MM.1S (cell line): Measurements from ENCODE around the gene SLC25A29.

Source experiments
- DNase-seq: peaks from one replicate; pipeline ENCODE4 v3.0.0-alpha.2; 2015
- H2AFZ ChIP-seq: fragments of 300-600 bp; sonication (generic); 2 replicates; pipeline ENCODE4 v1.6.0; 2016; ENCODE audit warnings: antibody characterized with exemption, low read length
- H3F3A ChIP-seq: fragments of 300-600 bp; sonication (generic); 2 replicates; pipeline ENCODE4 v1.6.1; 2016; ENCODE audit warnings: mild to moderate bottlenecking, antibody characterized with exemption, low read length, moderate library complexity, mixed read lengths; ENCODE audit not compliant: insufficient read depth
- H3K27ac ChIP-seq: fragments of 300-600 bp; sonication (generic); 2 replicates; pipeline ENCODE4 v1.5.1; 2016; ENCODE audit warnings: mild to moderate bottlenecking, low read length
- H3K27me3 ChIP-seq: fragments of 300-600 bp; sonication (generic); replicated peaks from 2 replicates; pipeline ENCODE4 v1.6.0; 2016; ENCODE audit warnings: low read length; ENCODE audit not compliant: insufficient read depth
- H3K36me3 ChIP-seq: fragments of 300-600 bp; sonication (generic); replicated peaks from 2 replicates; pipeline ENCODE4 v1.6.1; 2016; ENCODE audit warnings: mild to moderate bottlenecking, low read length, mixed read lengths; ENCODE audit not compliant: insufficient read depth
- H3K4me1 ChIP-seq: fragments of 300-600 bp; sonication (generic); 2 replicates; pipeline ENCODE4 v1.6.1; 2016; ENCODE audit warnings: low read length, mixed read lengths
- H3K4me2 ChIP-seq: fragments of 300-600 bp; sonication (generic); 2 replicates; pipeline ENCODE4 v1.6.0; 2016; ENCODE audit warnings: low read depth, low read length
- H3K4me3 ChIP-seq: fragments of 300-600 bp; sonication (generic); 2 replicates; pipeline ENCODE4 v1.5.1; 2016; ENCODE audit warnings: low read length, mixed read lengths
- H3K79me2 ChIP-seq: fragments of 300-600 bp; sonication (generic); 2 replicates; pipeline ENCODE4 v1.6.1; 2016; ENCODE audit warnings: mixed run types, low read length, mixed read lengths
- H3K9ac ChIP-seq: fragments of 300-600 bp; sonication (generic); 2 replicates; pipeline ENCODE4 v1.6.1; 2016; ENCODE audit warnings: low read length, mixed read lengths
- H3K9me2 ChIP-seq: fragments of 300-600 bp; sonication (generic); replicated peaks from 2 replicates; pipeline ENCODE4 v1.6.1; 2016; ENCODE audit warnings: mild to moderate bottlenecking, low read length, mixed read lengths; ENCODE audit not compliant: insufficient read depth
- H3K9me3 ChIP-seq: fragments of 300-600 bp; sonication (generic); replicated peaks from 2 replicates; pipeline ENCODE4 v1.6.1; 2016; ENCODE audit warnings: mild to moderate bottlenecking, low read length, mixed read lengths; ENCODE audit not compliant: insufficient read depth
- H4K20me1 ChIP-seq: fragments of 300-600 bp; sonication (generic); 2 replicates; pipeline ENCODE4 v1.6.1; 2016; ENCODE audit warnings: mild to moderate bottlenecking, low read length, moderate library complexity, mixed read lengths; ENCODE audit not compliant: insufficient read depth
- CTCF ChIP-seq: fragments of 300-600 bp; sonication (generic); IDR thresholded peaks from 2 replicates; pipeline ENCODE4 v1.5.1; 2016; ENCODE audit warnings: antibody characterized with exemption, low read length, mixed read lengths
- EZH2 ChIP-seq: fragments of 300-600 bp; sonication (generic); optimal IDR thresholded peaks from 2 replicates; pipeline ENCODE3; 2017; ENCODE audit warnings: low read depth, mild to moderate bottlenecking, antibody characterized with exemption, low read length, mixed read lengths
- EZH2phosphoT487 ChIP-seq: fragments of 300-600 bp; sonication (generic); IDR thresholded peaks from 2 replicates; pipeline ENCODE4 v1.6.1; 2018; ENCODE audit warnings: antibody characterized with exemption, low read length

SLC25A29 gene

DNA sequence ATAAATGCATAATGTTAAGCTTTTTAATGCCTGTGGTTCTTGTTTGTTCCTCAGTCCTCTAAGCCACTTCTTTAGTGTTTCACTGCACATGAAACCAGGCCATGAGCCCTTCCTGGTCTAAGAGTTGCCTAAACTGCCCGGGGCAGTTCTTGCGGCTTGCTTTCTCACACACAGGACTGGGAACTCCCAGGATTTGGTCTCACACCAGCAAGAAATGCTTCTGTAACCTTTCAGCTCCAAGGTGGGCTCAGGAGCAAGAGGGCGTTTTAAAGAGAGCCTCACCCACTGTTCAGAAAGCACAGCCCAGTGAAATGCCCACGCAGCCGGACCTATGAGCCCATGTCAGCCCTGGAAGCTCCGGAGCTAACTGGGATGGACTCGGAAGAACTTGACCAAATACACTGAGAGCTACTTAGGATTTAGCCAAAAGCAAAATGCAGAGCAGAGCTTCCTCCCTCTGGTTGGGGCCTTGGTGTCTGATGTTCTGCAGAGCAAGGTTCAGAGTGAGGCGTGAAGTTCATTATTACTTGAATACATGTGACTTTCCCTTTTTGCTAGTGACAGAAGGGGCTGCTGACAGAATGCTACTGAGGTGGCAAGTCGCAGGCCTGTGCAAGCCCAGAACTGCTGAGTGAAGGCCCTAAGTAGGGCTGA, 23.4 kb downstream of the SLC25A29 start:
- Histone ChIP-seq H3K4me2 (no peak overlapping the region), H3F3A (no peaks in the 10 kb centered on the region), H3K9ac (no peak overlapping the region), H3K27me3 (no peaks in the 10 kb centered on the region), H3K4me1 (peaks cover 12% of the 10 kb centered on the region; the same call in 1 of the 2 replicates), H3K9me2 (no peaks in the 10 kb centered on the region), H3K9me3 (no peaks in the 10 kb centered on the region), H3K36me3 (no peaks in the 10 kb centered on the region), H3K4me3 (no peak overlapping the region), H2AFZ (no peak overlapping the region), H3K27ac (no peak overlapping the region), H3K79me2 (peaks cover 29% of the 10 kb centered on the region), H4K20me1 (no peaks in the 10 kb centered on the region)
- TF ChIP-seq CTCF (no peak), EZH2 (no peak)
- DNase-seq = no peak

GRCh38 chr14:100282083-100282350, 24.2 kb downstream of the SLC25A29 start:
- Histone ChIP-seq H3K27me3 (no peaks in the 10 kb centered on the region), H3K79me2 (peaks cover 36% of the 10 kb centered on the region), H3F3A (no peaks in the 10 kb centered on the region), H4K20me1 (no peaks in the 10 kb centered on the region; the same call in 1 of the 2 replicates), H3K36me3 (no peaks in the 10 kb centered on the region), H3K27ac (no peak overlapping the region), H2AFZ (no peak overlapping the region), H3K4me1 (peaks cover 12% of the 10 kb centered on the region; the same call in 1 of the 2 replicates), H3K9me3 (no peaks in the 10 kb centered on the region), H3K9me2 (no peaks in the 10 kb centered on the region), H3K4me2 (no peak overlapping the region), H3K9ac (no peak overlapping the region), H3K4me3 (no peak overlapping the region)
- TF ChIP-seq CTCF = no peak
- no peak for TF ChIP-seq EZH2
- no peak for TF ChIP-seq EZH2phosphoT487
- DNase-seq = no peak

- Histone ChIP-seq H4K20me1 (peaks cover 4% of the 10 kb centered on the region), H3K4me2 (no peak overlapping the region), H3K9me3 (no peaks in the 10 kb centered on the region), H2AFZ (no peak overlapping the region), H3K4me3 (no peak overlapping the region), H3K27me3 (no peaks in the 10 kb centered on the region), H3K9ac (no peak overlapping the region), H3K79me2 (peaks cover 42% of the 10 kb centered on the region), H3K36me3 (no peaks in the 10 kb centered on the region), H3F3A (no peaks in the 10 kb centered on the region), H3K9me2 (no peaks in the 10 kb centered on the region), H3K4me1 (peaks cover 12% of the 10 kb centered on the region; the same call in 1 of the 2 replicates), H3K27ac (no peak overlapping the region)
- DNase-seq = no peak
- TF ChIP-seq EZH2 (no peak), CTCF (no peak), EZH2phosphoT487 (no peak)
Measured at GRCh38 chr14:100281286-100282082, 24.8 kb downstream of the SLC25A29 start.
